K562 (cell line): ENCODE results near the gene NCOA1. TPM values are rescaled to one million over a fixed set of nuclear protein-coding genes. Genes with fewer than 3 reads are reported as not detected.

Experiments used
- ATAC-seq: fragments of 200-7000 bp; cut with Tn5 transposase; 3 replicates; pipeline ENCODE4 v1.9.1; 2020; ENCODE audit warnings: moderate library complexity
- BruUV-seq: library from RNA; stranded (reverse); fragments of 400-500 nt; replicated peaks from 2 replicates; lab custom pipeline; 2021; lab: Mats Ljungman, UMichigan
- CTCF ChIA-PET: fragments of 300-600 bp; formaldehyde crosslinking; extraction: SDS; loops from one replicate; lab custom pipeline; 2021; ENCODE audit warnings: low intra/inter-chr PET ratio; lab: Yijun Ruan, JAX
- POLR2A ChIA-PET: fragments of 300-600, 350-650 bp; sonication (Branson Sonifier 250); formaldehyde crosslinking; extraction: SDS; loops from one replicate; lab custom pipeline; 2021; ENCODE audit warnings: antibody characterized with exemption, inconsistent platforms; lab: Yijun Ruan, JAX
- DNase-seq, 4 experiments: peaks; one replicate each; pipeline versions ENCODE4 v3.0.0 to v3.0.0-alpha.2; 2011 to 2018; ENCODE audit warnings: low spot score in 3 of 4, mixed read lengths in 3 of 4; ENCODE audit errors: extremely low read depth in 1 of 4
- FAIRE-seq: peaks from 2 replicates; lab custom pipeline; 2011; peaks lifted over from hg19 to GRCh38; lab: Jason Lieb, UNC
- H2AFZ ChIP-seq: 2 replicates; pipeline ENCODE4 v1.6.0; 2011; ENCODE audit warnings: low read depth, low read length, control low read depth, inconsistent platforms
- H3K27ac ChIP-seq: fragments of 200-600 bp; 3 replicates; pipeline ENCODE4 v1.8.0; 2011; ENCODE audit warnings: low read depth, mild to moderate bottlenecking, control low read depth, inconsistent platforms, low read length, moderate library complexity, mixed read lengths; ENCODE audit errors: extremely low read depth
- H3K27me3 ChIP-seq, 2 experiments: fragments of 300-600 bp in 1 of 2; 2 replicates in 1 of 2; 3 replicates in 1 of 2; pipeline versions ENCODE4 v1.6.0 to v1.8.0; 2011; ENCODE audit warnings: inconsistent platforms in 2 of 2, low read length in 2 of 2, mild to moderate bottlenecking in 1 of 2, mixed read lengths in 1 of 2, moderate library complexity in 1 of 2; ENCODE audit not compliant: control insufficient read depth in 2 of 2, insufficient read depth in 2 of 2
- H3K36me3 ChIP-seq: fragments of 300-600 bp; 3 replicates; pipeline ENCODE4 v1.8.0; 2011; ENCODE audit warnings: mild to moderate bottlenecking, low read length, inconsistent platforms; ENCODE audit not compliant: control insufficient read depth, insufficient read depth
- H3K4me1 ChIP-seq, 2 experiments: fragments of 200-600 bp in 1 of 2; replicated peaks in 1 of 2; 2 replicates in 1 of 2; 3 replicates in 1 of 2; pipeline versions ENCODE4 v1.5.1 to v1.8.0; 2011; ENCODE audit warnings: inconsistent platforms in 2 of 2, low read length in 2 of 2, mild to moderate bottlenecking in 1 of 2, mixed read lengths in 1 of 2, moderate library complexity in 1 of 2; ENCODE audit not compliant: control insufficient read depth in 2 of 2, insufficient read depth in 2 of 2
- H3K4me2 ChIP-seq: 2 replicates; pipeline ENCODE4 v1.6.1; 2011; ENCODE audit warnings: low read length, control low read depth, inconsistent platforms, mixed read lengths; ENCODE audit not compliant: insufficient read depth
- H3K4me3 ChIP-seq: fragments of 200-600 bp; sonication (generic), shearing (Covaris generic); 2 replicates; pipeline ENCODE4 v1.5.1; 2016; ENCODE audit warnings: control low read depth, inconsistent platforms
- H3K79me2 ChIP-seq: fragments of 200-600 bp; 3 replicates; pipeline ENCODE4 v1.8.0; 2011; ENCODE audit warnings: low read length, inconsistent platforms; ENCODE audit not compliant: control insufficient read depth, insufficient read depth
- H3K9ac ChIP-seq, 2 experiments: 2 replicates each; pipeline versions ENCODE4 v1.6.0 to v1.6.1; 2011; ENCODE audit warnings: low read depth in 2 of 2, low read length in 2 of 2, control low read depth in 1 of 2, inconsistent platforms in 1 of 2, mild to moderate bottlenecking in 1 of 2, mixed read lengths in 1 of 2; ENCODE audit not compliant: insufficient read depth in 1 of 2
- H3K9me1 ChIP-seq: one replicate; pipeline ENCODE4 v1.6.0; 2011; ENCODE audit warnings: inconsistent platforms, mild to moderate bottlenecking, low read length, moderate library complexity; ENCODE audit not compliant: control insufficient read depth, insufficient read depth
- H3K9me3 ChIP-seq: replicated peaks from 2 replicates; pipeline ENCODE4 v1.5.1; 2011; ENCODE audit warnings: low read depth, low read length, inconsistent platforms; ENCODE audit not compliant: control insufficient read depth, insufficient read depth
- H4K20me1 ChIP-seq: replicated peaks from 2 replicates; pipeline ENCODE4 v1.6.1; 2011; ENCODE audit warnings: low read length, inconsistent platforms, mixed read lengths; ENCODE audit not compliant: control insufficient read depth, insufficient read depth
- CREB3L1 ChIP-seq: fragments of 450-650 bp; IDR thresholded peaks from 2 replicates; pipeline ENCODE4 v1.6.1; 2014; ENCODE audit warnings: low read depth, mild to moderate bottlenecking, moderate library complexity, borderline replicate concordance
- HDAC3 ChIP-seq: fragments of 450-650 bp; IDR thresholded peaks from 2 replicates; pipeline ENCODE4 v1.6.1; 2018; ENCODE audit warnings: borderline replicate concordance, mild to moderate bottlenecking, moderate library complexity; ENCODE audit not compliant: partially characterized antibody
- KAT2B ChIP-seq: IDR thresholded peaks from one replicate; pipeline ENCODE4 v1.6.1; 2012; ENCODE audit warnings: low read depth, mild to moderate bottlenecking, control low read depth, inconsistent platforms, low read length, moderate library complexity
- PBX2 ChIP-seq, 2 experiments: IDR thresholded peaks in 1 of 2; conservative IDR thresholded peaks in 1 of 2; 2 replicates each; pipeline ENCODE4 v1.6.1; 2016; ENCODE audit warnings: low read depth in 2 of 2, mild to moderate bottlenecking in 1 of 2, missing compliant biosample characterization in 1 of 2, missing genetic modification characterization in 1 of 2, moderate library complexity in 1 of 2
- POLR2AphosphoS2 ChIP-seq: IDR thresholded peaks from 2 replicates; pipeline ENCODE4 v1.6.1; 2012; ENCODE audit warnings: low read length, improper control_type of control experiment
- RBFOX2 ChIP-seq: fragments of 200-400 bp; formaldehyde crosslinking; IDR thresholded peaks from 2 replicates; pipeline ENCODE4 v1.6.1; 2017; ENCODE audit warnings: low read depth, mild to moderate bottlenecking, low read length, moderate library complexity
- SAFB2 ChIP-seq: fragments of 200-400 bp; formaldehyde crosslinking; IDR thresholded peaks from 2 replicates; pipeline ENCODE4 v1.6.1; 2018; ENCODE audit warnings: borderline replicate concordance, low read length, low read depth, moderate library complexity; ENCODE audit not compliant: severe bottlenecking
- ZFP36 ChIP-seq: fragments of 150-350 bp; IDR thresholded peaks from 2 replicates; pipeline ENCODE4 v1.6.1; 2018; ENCODE audit warnings: low read length, low read depth; ENCODE audit not compliant: partially characterized antibody
- WGBS: fragments of 100-300 bp; shearing (Covaris generic); methylation state at CpG from one replicate; pipeline ENCODE4 v1.1.6; 2016; ENCODE audit warnings: low coverage, mixed read lengths; ENCODE audit not compliant: insufficient coverage; ENCODE audit errors: missing lambda C conversion rate; 5-methylcytosine and 5-hydroxymethylcytosine counted together
- in situ Hi-C: fragments of 300-500 bp; cut with MboI; formaldehyde crosslinking; loops from 4 replicates; pipeline ENCODE4 v1.15.0; 2018; ENCODE audit warnings: inconsistent platforms, mixed read lengths
- intact Hi-C: fragments of 100-400 bp; cut with micrococcal nuclease; formaldehyde crosslinking; loops from 2 replicates; pipeline ENCODE4 v1.14.2; 2022
- polyA plus RNA-seq, 8 experiments: library from polyadenylated mRNA; depleted of rRNA in 4 of 8; stranded (reverse) in 5 of 8; unstranded in 3 of 8; fragments of >200 nt; fragmentation: Nextera tagmentation in 2 of 8; fragmentation: Illumina TruSeq in 1 of 8; extraction: Ambion mirVana in 2 of 8; extraction: Trizol in 1 of 8; gene quantifications; 2 replicates each; pipeline versions ENCODE4 v1.2.1 to v1.2.3, GENCODE V29; 2011 to 2014; ENCODE audit warnings: inconsistent platforms in 1 of 8, missing spikeins in 1 of 8
- total RNA-seq, 7 experiments: library from RNA; depleted of rRNA in 6 of 7; stranded (reverse); fragments of >200 nt in 6 of 7; fragmentation: Illumina TruSeq in 2 of 7; extraction: Trizol in 2 of 7; gene quantifications; 2 replicates each; pipeline versions ENCODE4 v1.2.1 to v1.2.3, GENCODE V29; 2011 to 2021; ENCODE audit warnings: low replicate concordance in 1 of 7

NCOA1 gene
- total and polyA plus RNA-seq, 9 of the 15 experiments (the other 6 are each of a cell fraction or from before 2014, with no cell fraction given): 4.9 to 25.7 (median 17.0) TPM

- no peak for TF ChIP-seq HDAC3
- no peak for TF ChIP-seq KAT2B
- no peak for TF ChIP-seq POLR2AphosphoS2
- no peak for TF ChIP-seq ZFP36
- no peak for TF ChIP-seq CREB3L1
- TF ChIP-seq SAFB2: no peak
- TF ChIP-seq, all 486 proteins: peak for 0
These were observed 322.7 kb downstream of the NCOA1 start (continued) for GRCh38 chr2:24813691-24814137.

GRCh38 chr2:24814516-24814915 lies 323.5 kb downstream of the NCOA1 start:
- 92% methylated on average over 4 of the region's 4 CpGs for WGBS
- Histone ChIP-seq H3K36me3 (peaks cover 73% of the 10 kb centered on the region), H3K9ac (no peak overlapping the region), H3K27ac (no peak overlapping the region), H3K9me1 (no peaks in the 10 kb centered on the region), H4K20me1 (no peaks in the 10 kb centered on the region), H3K79me2 (peaks cover 42% of the 10 kb centered on the region), H3K4me3 (no peak overlapping the region), H3K4me2 (no peak overlapping the region), H2AFZ (no peak overlapping the region), H3K27me3 (no peaks in the 10 kb centered on the region), H3K9me3 (no peaks in the 10 kb centered on the region), H3K4me1 (peaks cover 8 to 32% of the 10 kb centered on the region in 2 experiments)
- ChIA-PET POLR2A (interaction anchor here (0.7 to 2.0 kb wide), 2 partner anchors 9 to 15 kb away, joined by 3 to 10 read pairs; no protein-coding TSS in a partner anchor), CTCF (no interaction called here)
- BruUV-seq: no TSS peak
- intact Hi-C loops (no loop called here), in situ Hi-C loops (no loop called here)
- FAIRE-seq (no peak), ATAC-seq (no peak), DNase-seq (no peak)
- no peak for TF ChIP-seq PBX2 (CRISPR knock-in tag; IDR thresholded peaks at IDR 0.05; ENCODE audit: low read depth)
- TF ChIP-seq PBX2 (tag; conservative IDR thresholded peaks at IDR 0.05; ENCODE audit: low read depth): 0 out of 2 replicates have a peak, but pooled peaks have one; percentile 19
- TF ChIP-seq RBFOX2: no peak
- no peak for TF ChIP-seq CREB3L1
